SKM-1 treated with dmso at 0.1 percent for 144 hours (cell line): ENCODE measurements around the gene PARP8.

Source experiments
- DNase-seq: peaks from one replicate; lab custom pipeline; 2025; ENCODE audit not compliant: unreplicated experiment; lab: John Stamatoyannopoulos, UW

The PARP8 gene

GRCh38 chr5:50726475-50727148, 60.2 kb downstream of the PARP8 start:
- no peak for DNase-seq

- no peak for DNase-seq
Measured at GRCh38 chr5:50727149-50727496, 60.7 kb downstream of the PARP8 start.

GRCh38 chr5:50727845-50728244, 61.4 kb downstream of the PARP8 start:
- DNase-seq, result no peak

GRCh38 chr5:50730336-50730735, 63.9 kb downstream of the PARP8 start:
- no peak for DNase-seq

- no peak for DNase-seq
Measured at GRCh38 chr5:50730841-50731240, 64.4 kb downstream of the PARP8 start.

GRCh38 chr5:50733741-50734140, 67.3 kb downstream of the PARP8 start:
- DNase-seq, result no peak

- no peak for DNase-seq
Measured at GRCh38 chr5:50738864-50739263, 72.4 kb downstream of the PARP8 start.

DNA sequence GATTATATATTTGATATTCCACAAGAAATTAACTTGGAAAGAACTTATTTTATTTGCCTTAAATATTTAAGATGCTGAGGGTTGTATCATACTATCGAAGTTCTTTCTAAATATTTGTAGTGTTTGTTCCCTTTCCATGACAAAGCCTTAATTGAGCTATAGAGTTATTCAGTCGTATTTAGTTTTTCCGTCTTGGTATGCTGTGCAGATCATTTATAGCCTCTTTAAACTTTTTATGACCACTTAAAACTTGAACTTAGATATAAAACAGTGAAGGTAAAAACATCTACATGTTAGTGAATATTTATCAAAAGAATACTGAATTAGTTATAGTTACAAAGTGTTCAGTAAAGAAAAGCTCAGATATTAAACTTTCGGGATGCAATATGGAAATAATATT, 74.4 kb downstream of the PARP8 start:
- DNase-seq, result no peak

GRCh38 chr5:50744776-50745175, 78.3 kb downstream of the PARP8 start:
- no peak for DNase-seq

- DNase-seq, result no peak
Measured at GRCh38 chr5:50745221-50745910, 78.9 kb downstream of the PARP8 start.

DNA sequence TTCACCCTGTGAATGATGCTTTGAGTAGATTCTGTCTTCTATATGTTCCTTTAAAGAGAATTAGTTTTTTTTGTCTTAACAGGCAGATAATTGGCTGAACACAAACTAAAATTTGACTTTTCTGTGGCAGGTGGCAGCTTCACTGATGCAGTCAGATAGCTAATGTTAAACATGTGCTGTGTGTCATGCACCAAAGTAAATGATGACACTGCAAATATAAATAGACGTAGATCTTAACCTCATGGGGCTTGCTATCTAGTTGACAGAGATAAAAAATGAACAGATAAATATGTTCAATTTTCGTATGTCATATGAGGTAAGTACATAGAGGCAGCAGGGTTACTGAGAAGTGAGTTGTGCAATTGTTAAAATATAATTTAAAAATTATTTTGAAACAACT, 82.7 kb downstream of the PARP8 start:
- no peak for DNase-seq

- no peak for DNase-seq
Measured at GRCh38 chr5:50749873-50750272, 83.4 kb downstream of the PARP8 start.

DNA sequence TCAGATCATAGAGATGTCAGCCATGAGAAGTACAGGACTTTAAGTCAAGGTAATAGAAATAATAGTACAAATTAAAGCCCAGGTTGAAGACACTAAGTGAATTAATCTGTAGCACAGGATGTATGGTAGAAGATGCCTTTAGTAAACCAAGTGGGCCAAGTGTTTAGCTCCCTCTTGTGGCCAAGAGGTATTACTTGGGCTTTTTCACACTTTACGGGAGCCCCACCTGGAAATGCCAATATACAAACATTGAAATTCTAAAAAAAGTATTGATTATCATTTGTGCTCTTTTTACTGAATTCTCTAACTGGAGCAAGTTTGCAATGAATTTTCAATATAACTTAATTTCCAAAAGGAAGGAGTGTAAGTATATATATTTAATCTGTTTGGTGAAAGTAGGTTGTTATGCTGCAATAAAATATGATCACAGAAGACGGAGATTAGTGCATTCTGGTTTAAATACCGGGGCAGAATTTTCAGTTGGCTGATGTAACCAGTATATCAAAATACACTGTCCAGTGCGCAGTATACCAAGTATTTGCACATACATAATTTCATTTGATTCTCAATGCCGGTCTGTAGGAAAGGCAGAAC, 84.7 kb downstream of the PARP8 start:
- DNase-seq, result peak; percentile 46

- DNase-seq, result no peak
Measured at GRCh38 chr5:50752800-50753199, 86.4 kb downstream of the PARP8 start.

GRCh38 chr5:50759526-50760270, 93.3 kb downstream of the PARP8 start:
- no peak for DNase-seq

DNA sequence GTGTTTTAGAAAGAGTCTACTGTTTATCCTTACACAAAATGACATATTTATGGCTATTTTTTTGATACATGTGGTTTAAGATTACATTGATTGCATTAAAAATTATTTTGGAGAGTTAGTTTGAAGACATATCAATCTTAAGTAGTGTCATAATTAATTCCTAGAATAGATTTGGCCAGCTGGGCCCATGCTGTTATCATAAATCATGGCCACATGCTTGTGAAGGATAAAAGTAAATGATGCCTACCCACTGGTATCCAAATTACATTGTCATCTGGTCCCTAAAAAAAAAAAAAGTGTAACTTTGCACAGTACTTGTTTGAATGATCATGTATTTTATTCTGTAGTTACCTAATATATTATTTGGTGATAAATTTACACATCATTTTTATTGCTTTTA, 96.9 kb downstream of the PARP8 start:
- DNase-seq, result no peak

DNA sequence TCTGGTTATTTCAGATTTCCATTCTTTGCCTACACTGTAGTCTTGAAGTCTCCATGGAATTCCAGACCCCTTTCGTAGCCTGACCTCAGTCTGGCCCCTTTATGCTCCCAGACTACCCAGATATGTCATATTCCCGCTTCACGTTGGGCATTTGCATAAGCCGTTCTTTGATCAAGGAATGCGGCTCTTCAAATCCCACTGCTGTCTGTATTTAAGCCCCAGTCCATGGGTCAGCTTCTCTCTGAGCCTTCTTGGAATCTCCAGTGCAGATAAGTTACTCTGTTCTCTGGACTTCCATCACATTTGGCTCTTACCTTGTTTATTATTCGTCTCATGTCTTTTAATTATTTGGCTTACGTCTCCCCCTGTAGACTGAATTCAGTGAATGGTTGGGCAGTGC, 97.4 kb downstream of the PARP8 start:
- no peak for DNase-seq

DNA sequence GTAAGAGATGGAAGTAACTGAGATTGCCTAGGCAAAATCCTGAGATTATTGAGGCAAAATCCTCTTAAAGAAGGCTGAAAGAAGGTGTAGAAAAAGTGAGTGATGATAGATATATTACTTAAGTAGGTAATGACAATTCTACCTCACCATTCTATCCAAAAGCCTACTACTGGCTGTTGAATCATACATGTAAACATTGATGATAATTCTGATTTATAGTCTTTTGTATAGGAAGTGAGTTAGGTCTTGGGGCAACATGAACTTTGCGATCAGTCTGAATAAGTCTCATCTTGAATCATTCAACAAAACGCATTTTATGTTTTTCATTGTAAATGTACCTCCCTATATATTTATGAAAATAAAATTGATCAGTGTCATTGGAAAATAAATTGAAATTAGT, 99.6 kb downstream of the PARP8 start:
- no peak for DNase-seq

GRCh38 chr5:50766462-50766861, 100.0 kb downstream of the PARP8 start:
- no peak for DNase-seq

GRCh38 chr5:50766967-50767366, 100.5 kb downstream of the PARP8 start:
- DNase-seq, result no peak

DNA sequence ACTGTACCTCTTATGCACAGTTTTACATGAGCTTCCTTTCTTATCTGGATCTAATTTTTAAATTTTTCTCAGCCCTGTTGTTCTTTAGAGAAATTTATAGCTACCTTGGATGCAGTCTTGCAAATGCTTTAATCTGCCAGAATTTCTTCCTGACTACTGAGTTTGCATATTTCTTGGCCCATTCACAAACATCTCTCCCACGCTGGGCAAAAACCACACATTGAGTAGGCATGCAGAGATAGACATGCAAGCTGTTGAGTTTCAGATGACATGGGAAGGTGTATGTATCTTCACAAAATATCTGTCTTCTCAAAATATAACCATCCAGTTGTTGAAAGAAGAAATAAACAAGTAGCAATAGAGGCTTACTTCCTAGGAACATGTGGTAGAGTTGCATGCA, 101.2 kb downstream of the PARP8 start:
- no peak for DNase-seq

- DNase-seq, result no peak
Measured at GRCh38 chr5:50768634-50769033, 102.2 kb downstream of the PARP8 start.
